ENCODE data around the gene MEIS3.

MEIS3 gene

GRCh38 chr19:47419789-47420188, 462 bp upstream of the MEIS3 start:
- TF ChIP-seq, protein P1, sequence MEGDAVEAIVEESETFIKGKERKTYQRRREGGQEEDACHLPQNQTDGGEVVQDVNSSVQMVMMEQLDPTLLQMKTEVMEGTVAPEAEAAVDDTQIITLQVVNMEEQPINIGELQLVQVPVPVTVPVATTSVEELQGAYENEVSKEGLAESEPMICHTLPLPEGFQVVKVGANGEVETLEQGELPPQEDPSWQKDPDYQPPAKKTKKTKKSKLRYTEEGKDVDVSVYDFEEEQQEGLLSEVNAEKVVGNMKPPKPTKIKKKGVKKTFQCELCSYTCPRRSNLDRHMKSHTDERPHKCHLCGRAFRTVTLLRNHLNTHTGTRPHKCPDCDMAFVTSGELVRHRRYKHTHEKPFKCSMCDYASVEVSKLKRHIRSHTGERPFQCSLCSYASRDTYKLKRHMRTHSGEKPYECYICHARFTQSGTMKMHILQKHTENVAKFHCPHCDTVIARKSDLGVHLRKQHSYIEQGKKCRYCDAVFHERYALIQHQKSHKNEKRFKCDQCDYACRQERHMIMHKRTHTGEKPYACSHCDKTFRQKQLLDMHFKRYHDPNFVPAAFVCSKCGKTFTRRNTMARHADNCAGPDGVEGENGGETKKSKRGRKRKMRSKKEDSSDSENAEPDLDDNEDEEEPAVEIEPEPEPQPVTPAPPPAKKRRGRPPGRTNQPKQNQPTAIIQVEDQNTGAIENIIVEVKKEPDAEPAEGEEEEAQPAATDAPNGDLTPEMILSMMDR (IDR thresholded peaks at IDR 0.05; ENCODE audit: low read depth, low read length): no peak
- no peak for DNase-seq (ENCODE audit: extremely low read depth, low read depth)

- no peak for DNase-seq (ENCODE audit: extremely low read depth, low read depth)
- TF ChIP-seq, protein P1 (IDR thresholded peaks at IDR 0.05; ENCODE audit: low read depth, low read length): no peak
These were observed 666 bp downstream of the MEIS3 start for GRCh38 chr19:47418692-47419029.

- TF ChIP-seq, protein P1 (IDR thresholded peaks at IDR 0.05; ENCODE audit: low read depth, low read length): no peak
- DNase-seq (ENCODE audit: extremely low read depth, low read depth): no peak
These were observed 1.3 kb downstream of the MEIS3 start for GRCh38 chr19:47417746-47418691.

- DNase-seq (ENCODE audit: extremely low read depth, low read depth): no peak
- TF ChIP-seq, protein P1 (IDR thresholded peaks at IDR 0.05; ENCODE audit: low read depth, low read length): no peak
These were observed 2.1 kb downstream of the MEIS3 start for GRCh38 chr19:47417107-47417745.

GRCh38 chr19:47416643-47416985, 2.7 kb downstream of the MEIS3 start:
- no peak for DNase-seq (ENCODE audit: extremely low read depth, low read depth)
- TF ChIP-seq, protein P1 (IDR thresholded peaks at IDR 0.05; ENCODE audit: low read depth, low read length): no peak

DNA sequence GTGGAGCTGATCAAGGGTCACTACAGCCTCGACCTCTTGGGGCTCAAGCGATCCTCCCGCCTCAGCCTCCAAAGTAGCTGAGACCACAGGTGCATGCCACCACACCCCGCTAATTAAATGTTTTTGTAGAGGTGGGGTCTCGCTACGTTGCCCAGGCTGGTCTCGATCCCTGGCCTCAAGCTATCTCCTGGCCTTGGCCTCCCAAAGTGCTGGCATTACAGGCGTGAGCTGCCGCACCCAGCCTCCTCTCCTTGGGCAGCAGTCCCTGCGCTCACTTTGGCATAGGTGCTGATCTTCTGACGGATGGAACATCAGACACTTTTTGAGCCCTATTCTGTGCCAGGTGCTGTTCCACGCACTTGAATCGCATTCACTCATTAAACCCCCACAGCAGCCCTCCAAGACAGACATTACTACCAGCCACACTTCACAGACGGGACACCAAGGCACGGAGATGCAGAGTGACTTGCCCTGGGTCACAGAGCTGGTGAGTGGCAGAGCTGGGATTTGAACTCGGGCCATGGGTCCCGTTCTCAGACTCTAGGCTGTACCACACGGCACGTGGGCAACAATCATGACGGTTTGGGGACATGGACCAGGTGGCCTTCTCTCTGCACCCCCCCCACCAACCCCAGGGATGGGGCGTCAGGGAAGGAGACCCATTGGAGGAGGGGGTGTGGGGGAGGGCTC, 3.2 kb downstream of the MEIS3 start:
- TF ChIP-seq, protein P1 (IDR thresholded peaks at IDR 0.05; ENCODE audit: low read depth, low read length): no peak
- DNase-seq (ENCODE audit: extremely low read depth, low read depth): no peak

GRCh38 chr19:47414469-47414868, 4.9 kb downstream of the MEIS3 start:
- no peak for DNase-seq (ENCODE audit: extremely low read depth, low read depth)
- TF ChIP-seq, protein P1 (IDR thresholded peaks at IDR 0.05; ENCODE audit: low read depth, low read length): no peak

All from AG09319 (cell line).